SU-DHL-6 (cell line): Measurements from ENCODE around the gene SLFN14.
"Not testable (repeated sequence)": the region's sequence is repeated elsewhere in the genome, so short reads cannot be mapped to it uniquely, and the experiment has no call there.

Experiments
- H2AFZ ChIP-seq: fragments of 200-600 bp; sonication (generic); 2 replicates; pipeline ENCODE4 v1.6.1; 2014; ENCODE audit warnings: low read depth, mild to moderate bottlenecking, moderate library complexity, mixed read lengths, antibody characterized with exemption, low read length; ENCODE audit not compliant: severe bottlenecking
- H3F3A ChIP-seq: fragments of 200-600 bp; shearing (Covaris generic); 2 replicates; pipeline ENCODE4 v1.6.0; 2016; ENCODE audit warnings: antibody characterized with exemption, mild to moderate bottlenecking; ENCODE audit not compliant: insufficient read depth
- H3K27ac ChIP-seq: fragments of 200-600 bp; sonication (generic); 2 replicates; pipeline ENCODE4 v1.5.1; 2016; ENCODE audit warnings: low read depth, mild to moderate bottlenecking, low read length, moderate library complexity, mixed read lengths
- H3K27me3 ChIP-seq: fragments of 200-600 bp; sonication (generic), shearing (Covaris generic); 2 replicates; pipeline ENCODE4 v1.6.0; 2014; ENCODE audit warnings: mild to moderate bottlenecking, low read length
- H3K36me3 ChIP-seq: fragments of 200-600 bp; sonication (generic); 2 replicates; pipeline ENCODE4 v1.6.1; 2014; ENCODE audit warnings: mild to moderate bottlenecking, low read length, mixed read lengths
- H3K4me2 ChIP-seq: fragments of 300-600, 200-600 bp; shearing (Covaris generic), sonication (generic); 2 replicates; pipeline ENCODE4 v1.6.0; 2014; ENCODE audit warnings: low read length, low read depth, mild to moderate bottlenecking; ENCODE audit not compliant: poor library complexity, severe bottlenecking
- H3K4me3 ChIP-seq: fragments of 200-600 bp; sonication (generic); 2 replicates; pipeline ENCODE4 v1.5.1; 2014; ENCODE audit warnings: antibody characterized with exemption, low read length, mild to moderate bottlenecking, mixed read lengths; ENCODE audit not compliant: insufficient read depth, poor library complexity, severe bottlenecking
- H3K79me2 ChIP-seq: fragments of 200-600 bp; sonication (generic); 2 replicates; pipeline ENCODE4 v1.6.1; 2014; ENCODE audit warnings: mild to moderate bottlenecking, low read length, moderate library complexity; ENCODE audit not compliant: insufficient read depth
- H3K9ac ChIP-seq: fragments of 200-600 bp; sonication (generic); 2 replicates; pipeline ENCODE4 v1.7.0; 2014; ENCODE audit warnings: mild to moderate bottlenecking, low read length
- H3K9me2 ChIP-seq: fragments of 200-600 bp; sonication (generic); replicated peaks from 2 replicates; pipeline ENCODE4 v1.6.1; 2014; ENCODE audit warnings: low read length; ENCODE audit not compliant: insufficient read depth
- H3K9me3 ChIP-seq: fragments of 200-600 bp; sonication (generic); 2 replicates; pipeline ENCODE4 v1.6.1; 2014; ENCODE audit warnings: low read length, mixed read lengths; ENCODE audit not compliant: insufficient read depth
- H4K20me1 ChIP-seq: fragments of 200-600 bp; sonication (generic); 2 replicates; pipeline ENCODE4 v1.6.1; 2014; ENCODE audit warnings: low read depth, mild to moderate bottlenecking, antibody characterized with exemption, low read length, moderate library complexity, mixed read lengths
- EZH2phosphoT487 ChIP-seq: fragments of 200-600 bp; sonication (generic), shearing (Covaris generic); conservative IDR thresholded peaks from 2 replicates; pipeline ENCODE4 v1.6.1; 2018; ENCODE audit warnings: mild to moderate bottlenecking, antibody characterized with exemption, low read length, moderate library complexity, mixed read lengths
- TF ChIP-seq, protein P1 (sequence below): fragments of 200-600 bp; sonication (generic); IDR thresholded peaks from one replicate; pipeline ENCODE4 v1.5.1; 2017; ENCODE audit warnings: antibody characterized with exemption, mild to moderate bottlenecking, low read length, moderate library complexity; ENCODE audit not compliant: insufficient read depth, poor library complexity, severe bottlenecking

SLFN14 gene

GRCh38 chr17:35519439-35519838 is 41.2 kb downstream of the SLFN14 start:
- H2AFZ ChIP-seq = no peak overlapping the region
- H3K27me3 ChIP-seq = no peaks in the 10 kb centered on the region
- H4K20me1 ChIP-seq = no peaks in the 10 kb centered on the region
- no peak for TF ChIP-seq EZH2phosphoT487
- TF ChIP-seq, protein P1, sequence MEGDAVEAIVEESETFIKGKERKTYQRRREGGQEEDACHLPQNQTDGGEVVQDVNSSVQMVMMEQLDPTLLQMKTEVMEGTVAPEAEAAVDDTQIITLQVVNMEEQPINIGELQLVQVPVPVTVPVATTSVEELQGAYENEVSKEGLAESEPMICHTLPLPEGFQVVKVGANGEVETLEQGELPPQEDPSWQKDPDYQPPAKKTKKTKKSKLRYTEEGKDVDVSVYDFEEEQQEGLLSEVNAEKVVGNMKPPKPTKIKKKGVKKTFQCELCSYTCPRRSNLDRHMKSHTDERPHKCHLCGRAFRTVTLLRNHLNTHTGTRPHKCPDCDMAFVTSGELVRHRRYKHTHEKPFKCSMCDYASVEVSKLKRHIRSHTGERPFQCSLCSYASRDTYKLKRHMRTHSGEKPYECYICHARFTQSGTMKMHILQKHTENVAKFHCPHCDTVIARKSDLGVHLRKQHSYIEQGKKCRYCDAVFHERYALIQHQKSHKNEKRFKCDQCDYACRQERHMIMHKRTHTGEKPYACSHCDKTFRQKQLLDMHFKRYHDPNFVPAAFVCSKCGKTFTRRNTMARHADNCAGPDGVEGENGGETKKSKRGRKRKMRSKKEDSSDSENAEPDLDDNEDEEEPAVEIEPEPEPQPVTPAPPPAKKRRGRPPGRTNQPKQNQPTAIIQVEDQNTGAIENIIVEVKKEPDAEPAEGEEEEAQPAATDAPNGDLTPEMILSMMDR = no peak
- H3K9me3 ChIP-seq = no peaks in the 10 kb centered on the region
- no peak overlapping the region for H3K4me2 ChIP-seq
- H3K9ac ChIP-seq = no peak overlapping the region
- H3K79me2 ChIP-seq = no peaks in the 10 kb centered on the region
- H3K9me2 ChIP-seq = no peaks in the 10 kb centered on the region
- H3K36me3 ChIP-seq = no peaks in the 10 kb centered on the region
- H3K4me3 ChIP-seq = no peak overlapping the region
- H3K27ac ChIP-seq = no peak overlapping the region
- no peaks in the 10 kb centered on the region for H3F3A ChIP-seq

DNA sequence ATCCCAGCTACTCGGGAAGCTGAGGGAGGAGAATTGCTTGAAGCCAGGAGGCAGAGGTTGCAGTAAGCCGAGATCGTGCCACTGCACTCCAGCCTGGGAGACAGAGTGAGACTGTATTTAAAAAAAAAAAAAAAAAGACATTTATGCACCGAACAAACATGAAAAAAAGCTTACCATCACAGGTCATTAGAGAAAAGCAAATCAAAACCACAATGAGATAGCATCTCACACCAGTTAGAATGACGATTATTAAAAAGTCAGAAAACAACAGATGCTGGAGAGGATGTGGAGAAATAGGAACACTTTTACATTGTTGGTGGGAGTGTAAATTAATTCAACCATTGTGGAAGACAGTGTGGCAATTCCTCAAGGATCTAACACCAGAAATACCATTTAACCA is 42.2 kb downstream of the SLFN14 start:
- not testable (repeated sequence) for H3K9me3 ChIP-seq, H3K4me2 ChIP-seq, H3K27ac ChIP-seq, H3K36me3 ChIP-seq, H3F3A ChIP-seq, H4K20me1 ChIP-seq, H3K9ac ChIP-seq, H3K79me2 ChIP-seq, H3K4me3 ChIP-seq, H2AFZ ChIP-seq, H3K9me2 ChIP-seq, H3K27me3 ChIP-seq

- Histone ChIP-seq H3K79me2 (no peaks in the 10 kb centered on the region), H3K27me3 (no peaks in the 10 kb centered on the region), H3K4me2 (no peak overlapping the region), H3K27ac (no peak overlapping the region), H3K9ac (no peak overlapping the region), H2AFZ (no peak overlapping the region), H3K36me3 (no peaks in the 10 kb centered on the region), H3K4me3 (no peak overlapping the region), H3K9me3 (no peaks in the 10 kb centered on the region), H3K9me2 (no peaks in the 10 kb centered on the region), H3F3A (no peaks in the 10 kb centered on the region), H4K20me1 (no peaks in the 10 kb centered on the region)
- TF ChIP-seq EZH2phosphoT487 = no peak
- TF ChIP-seq, protein P1 = no peak
These were observed 45.6 kb downstream of the SLFN14 start for GRCh38 chr17:35515027-35515426.

GRCh38 chr17:35514564-35514963 is 46.1 kb downstream of the SLFN14 start:
- no peaks in the 10 kb centered on the region for H3K9me2 ChIP-seq

More at GRCh38 chr17:35514564-35514963, 46.1 kb downstream of the SLFN14 start:
- no peak overlapping the region for H3K27ac ChIP-seq
- H3K9me3 ChIP-seq = no peaks in the 10 kb centered on the region
- H3K36me3 ChIP-seq = no peaks in the 10 kb centered on the region
- no peak overlapping the region for H3K4me3 ChIP-seq
- H3F3A ChIP-seq = no peaks in the 10 kb centered on the region
- no peak overlapping the region for H3K4me2 ChIP-seq
- H3K79me2 ChIP-seq = no peaks in the 10 kb centered on the region
- TF ChIP-seq, protein P1 = no peak
- no peak for TF ChIP-seq EZH2phosphoT487
- H2AFZ ChIP-seq = no peak overlapping the region
- H3K27me3 ChIP-seq = no peaks in the 10 kb centered on the region
- H3K9ac ChIP-seq = no peak overlapping the region
- no peaks in the 10 kb centered on the region for H4K20me1 ChIP-seq
